DOHH2 (cell line): Measurements from ENCODE around the gene FRS2.

ENCODE experiments used
- EZH2phosphoT487 ChIP-seq: fragments of 200-600 bp; sonication (generic); IDR thresholded peaks from 2 replicates; pipeline ENCODE4 v1.6.1; 2017; ENCODE audit warnings: borderline replicate concordance, mild to moderate bottlenecking, antibody characterized with exemption, low read length, moderate library complexity, mixed read lengths
- TF ChIP-seq, protein P1 (sequence below): fragments of 200-600 bp; sonication (generic); IDR thresholded peaks from one replicate; pipeline ENCODE4 v1.5.1; 2014; ENCODE audit warnings: antibody characterized with exemption, mild to moderate bottlenecking, low read depth, low read length; ENCODE audit not compliant: poor library complexity, severe bottlenecking

DNA sequence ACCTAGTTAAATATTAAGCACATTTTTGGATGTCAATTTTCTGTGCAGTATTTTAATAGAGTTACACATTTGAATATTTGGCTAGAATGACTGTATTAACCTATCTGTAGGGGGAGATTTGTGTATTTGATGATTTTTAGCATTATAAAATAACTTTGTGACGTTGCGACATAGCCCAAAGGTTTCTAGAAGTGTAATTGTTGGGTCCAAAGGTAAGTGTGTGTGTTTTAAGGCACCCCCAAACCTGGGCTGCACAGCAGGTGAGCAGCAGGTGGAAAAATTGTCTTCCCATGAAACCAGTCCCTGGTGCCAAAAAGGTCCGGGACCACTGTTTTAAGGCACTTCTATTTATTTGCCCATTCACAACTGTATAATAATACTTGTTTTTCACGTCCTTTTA lies 118.3 kb downstream of the FRS2 start:
- TF ChIP-seq, protein P1, sequence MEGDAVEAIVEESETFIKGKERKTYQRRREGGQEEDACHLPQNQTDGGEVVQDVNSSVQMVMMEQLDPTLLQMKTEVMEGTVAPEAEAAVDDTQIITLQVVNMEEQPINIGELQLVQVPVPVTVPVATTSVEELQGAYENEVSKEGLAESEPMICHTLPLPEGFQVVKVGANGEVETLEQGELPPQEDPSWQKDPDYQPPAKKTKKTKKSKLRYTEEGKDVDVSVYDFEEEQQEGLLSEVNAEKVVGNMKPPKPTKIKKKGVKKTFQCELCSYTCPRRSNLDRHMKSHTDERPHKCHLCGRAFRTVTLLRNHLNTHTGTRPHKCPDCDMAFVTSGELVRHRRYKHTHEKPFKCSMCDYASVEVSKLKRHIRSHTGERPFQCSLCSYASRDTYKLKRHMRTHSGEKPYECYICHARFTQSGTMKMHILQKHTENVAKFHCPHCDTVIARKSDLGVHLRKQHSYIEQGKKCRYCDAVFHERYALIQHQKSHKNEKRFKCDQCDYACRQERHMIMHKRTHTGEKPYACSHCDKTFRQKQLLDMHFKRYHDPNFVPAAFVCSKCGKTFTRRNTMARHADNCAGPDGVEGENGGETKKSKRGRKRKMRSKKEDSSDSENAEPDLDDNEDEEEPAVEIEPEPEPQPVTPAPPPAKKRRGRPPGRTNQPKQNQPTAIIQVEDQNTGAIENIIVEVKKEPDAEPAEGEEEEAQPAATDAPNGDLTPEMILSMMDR: no peak
- no peak for TF ChIP-seq EZH2phosphoT487
